ENCODE results near the gene PEPD. TPM values are rescaled to one million over a fixed set of nuclear protein-coding genes. Genes with fewer than 3 reads are reported as not detected.
"Not testable (repeated sequence)": the region's sequence is repeated elsewhere in the genome, so short reads cannot be mapped to it uniquely, and the experiment has no call there.

PEPD gene
- total RNA-seq, 1 experiment from 2014 or later, result 40.5 TPM

DNA sequence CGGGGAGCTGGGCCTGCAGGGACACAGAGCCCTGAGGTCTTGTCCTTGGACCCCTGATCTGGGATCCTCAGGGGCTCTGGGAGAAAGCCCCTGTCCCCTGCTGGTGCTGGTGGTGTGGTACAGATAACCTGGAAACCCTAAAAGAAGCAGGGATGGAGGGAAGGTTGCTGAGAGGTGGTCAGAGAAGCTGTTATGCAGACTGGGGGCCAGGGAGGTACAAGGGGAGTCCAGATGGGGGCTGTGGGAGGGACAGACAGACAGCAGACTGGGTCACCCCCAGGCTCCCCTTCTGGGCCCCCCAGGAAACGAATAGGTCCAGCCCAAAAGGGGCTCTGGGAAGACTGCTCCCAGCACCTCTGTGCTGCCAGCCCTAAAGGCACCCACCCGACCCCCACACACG, 34.7 kb upstream of the PEPD start:
- H3K4me3 ChIP-seq (replicated peaks in 1 of 2; ENCODE audit: low read depth in 1 of 2, low read length in 2 of 2), result no peak overlapping the region
- no peak overlapping the region for H3K9ac ChIP-seq (ENCODE audit: low read length)
- 0 out of 2 replicates have a peak, but pooled peaks cover 5% of the 10 kb centered on the region for H3K27me3 ChIP-seq (ENCODE audit: insufficient read depth, low read length)
- no peak for ATAC-seq
- POLR2A ChIA-PET, result no interaction called here
- BruUV-seq (replicated peaks), result no TSS peak
- no peaks in the 10 kb centered on the region for H3K79me2 ChIP-seq (ENCODE audit: insufficient read depth, low read length)
- H3K4me2 ChIP-seq (ENCODE audit: low read length), result no peak overlapping the region
- no peak for DNase-seq (ENCODE audit: low read depth, low spot score)
- RAD21 ChIA-PET (ENCODE audit: low non-redundant PET in 1 of 2, low total read pairs in 2 of 2, uncharacterized antibody in 2 of 2, unreplicated experiment in 2 of 2), result no interaction called here
- no peak overlapping the region for H2AFZ ChIP-seq (ENCODE audit: low read depth, low read length, poor library complexity, severe bottlenecking)
- H3K36me3 ChIP-seq (ENCODE audit: control insufficient read depth in 1 of 2, insufficient read depth in 2 of 2, low read length in 2 of 2), result no peaks in the 10 kb centered on the region
- intact Hi-C loops (cut with micrococcal nuclease), result no loop called here
- no peaks in the 10 kb centered on the region for H3K9me2 ChIP-seq (ENCODE audit: insufficient read depth)
- no peaks in the 10 kb centered on the region for H3K4me1 ChIP-seq (ENCODE audit: control insufficient read depth in 1 of 2, insufficient read depth in 2 of 2, low read length in 2 of 2)
- no peak for TF ChIP-seq FOSL1 (IDR thresholded peaks at IDR 0.05; ENCODE audit: low read depth)
- no peak for TF ChIP-seq EGR1 (IDR thresholded peaks at IDR 0.05; ENCODE audit: low read depth)
- TF ChIP-seq MAX (IDR thresholded peaks at IDR 0.05), result no peak
- TF ChIP-seq CEBPB (IDR thresholded peaks at IDR 0.05; ENCODE audit: low read depth), result no peak
- no peak for TF ChIP-seq YY1 (IDR thresholded peaks at IDR 0.05; ENCODE audit: extremely low read depth, insufficient replicate concordance, low read depth, low read length)
- no peak for TF ChIP-seq SP1 (IDR thresholded peaks at IDR 0.05; ENCODE audit: low read depth)
- TF ChIP-seq SRF (IDR thresholded peaks at IDR 0.05; ENCODE audit: low read depth), result no peak
- no peak for TF ChIP-seq EZH2phosphoT487 (IDR thresholded peaks at IDR 0.05; ENCODE audit: borderline replicate concordance)
- TF ChIP-seq EZH2 (IDR thresholded peaks at IDR 0.05), result no peak
- TF ChIP-seq TCF7L2 (IDR thresholded peaks at IDR 0.05; ENCODE audit: borderline replicate concordance, extremely low read depth, insufficient read depth, insufficient read length), result no peak
- TF ChIP-seq ZBTB33 (IDR thresholded peaks at IDR 0.05; ENCODE audit: extremely low read depth, insufficient replicate concordance, low read length), result no peak
- TF ChIP-seq, protein P1, sequence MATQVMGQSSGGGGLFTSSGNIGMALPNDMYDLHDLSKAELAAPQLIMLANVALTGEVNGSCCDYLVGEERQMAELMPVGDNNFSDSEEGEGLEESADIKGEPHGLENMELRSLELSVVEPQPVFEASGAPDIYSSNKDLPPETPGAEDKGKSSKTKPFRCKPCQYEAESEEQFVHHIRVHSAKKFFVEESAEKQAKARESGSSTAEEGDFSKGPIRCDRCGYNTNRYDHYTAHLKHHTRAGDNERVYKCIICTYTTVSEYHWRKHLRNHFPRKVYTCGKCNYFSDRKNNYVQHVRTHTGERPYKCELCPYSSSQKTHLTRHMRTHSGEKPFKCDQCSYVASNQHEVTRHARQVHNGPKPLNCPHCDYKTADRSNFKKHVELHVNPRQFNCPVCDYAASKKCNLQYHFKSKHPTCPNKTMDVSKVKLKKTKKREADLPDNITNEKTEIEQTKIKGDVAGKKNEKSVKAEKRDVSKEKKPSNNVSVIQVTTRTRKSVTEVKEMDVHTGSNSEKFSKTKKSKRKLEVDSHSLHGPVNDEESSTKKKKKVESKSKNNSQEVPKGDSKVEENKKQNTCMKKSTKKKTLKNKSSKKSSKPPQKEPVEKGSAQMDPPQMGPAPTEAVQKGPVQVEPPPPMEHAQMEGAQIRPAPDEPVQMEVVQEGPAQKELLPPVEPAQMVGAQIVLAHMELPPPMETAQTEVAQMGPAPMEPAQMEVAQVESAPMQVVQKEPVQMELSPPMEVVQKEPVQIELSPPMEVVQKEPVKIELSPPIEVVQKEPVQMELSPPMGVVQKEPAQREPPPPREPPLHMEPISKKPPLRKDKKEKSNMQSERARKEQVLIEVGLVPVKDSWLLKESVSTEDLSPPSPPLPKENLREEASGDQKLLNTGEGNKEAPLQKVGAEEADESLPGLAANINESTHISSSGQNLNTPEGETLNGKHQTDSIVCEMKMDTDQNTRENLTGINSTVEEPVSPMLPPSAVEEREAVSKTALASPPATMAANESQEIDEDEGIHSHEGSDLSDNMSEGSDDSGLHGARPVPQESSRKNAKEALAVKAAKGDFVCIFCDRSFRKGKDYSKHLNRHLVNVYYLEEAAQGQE (IDR thresholded peaks at IDR 0.05; ENCODE audit: low read depth), result no peak
- no peak for TF ChIP-seq SIN3A (IDR thresholded peaks at IDR 0.05; ENCODE audit: low read depth)
- no peak for TF ChIP-seq ZFX (IDR thresholded peaks at IDR 0.05)
- TF ChIP-seq, protein P2, sequence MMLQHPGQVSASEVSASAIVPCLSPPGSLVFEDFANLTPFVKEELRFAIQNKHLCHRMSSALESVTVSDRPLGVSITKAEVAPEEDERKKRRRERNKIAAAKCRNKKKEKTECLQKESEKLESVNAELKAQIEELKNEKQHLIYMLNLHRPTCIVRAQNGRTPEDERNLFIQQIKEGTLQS (IDR thresholded peaks at IDR 0.05), result no peak
- TF ChIP-seq POLR2A (IDR thresholded peaks at IDR 0.05; ENCODE audit: borderline replicate concordance, extremely low read depth, insufficient read depth, insufficient read length), result no peak
- CTCF ChIA-PET, result no interaction called here
- H3K9me3 ChIP-seq (ENCODE audit: control insufficient read depth in 1 of 2, insufficient read depth in 1 of 2, low read depth in 1 of 2, low read length in 2 of 2), result no peaks in the 10 kb centered on the region
- H4K20me1 ChIP-seq (ENCODE audit: insufficient read depth), result no peaks in the 10 kb centered on the region
- H3K27ac ChIP-seq (ENCODE audit: low read depth, low read length), result no peak overlapping the region

DNA sequence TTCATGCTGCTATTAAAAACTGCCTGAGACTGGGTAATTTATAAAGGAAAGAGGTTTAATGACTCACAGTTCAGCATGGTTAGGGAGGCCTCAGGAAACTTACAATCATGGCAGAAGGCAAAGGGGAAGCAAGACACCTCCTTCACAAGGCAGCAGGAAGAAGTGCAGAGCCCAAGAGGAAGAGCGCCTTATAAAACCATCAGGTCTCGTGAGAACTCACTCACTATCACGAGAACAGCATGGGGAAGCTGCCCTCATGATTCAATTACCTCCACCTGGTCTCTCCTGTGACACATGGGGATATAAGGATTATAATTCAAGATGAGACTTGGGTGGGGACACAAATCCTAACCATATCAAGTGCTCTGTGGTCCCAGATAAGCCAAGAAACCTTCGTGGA, 34.1 kb upstream of the PEPD start:
- CTCF ChIA-PET; H3K79me2 ChIP-seq (ENCODE audit: insufficient read depth, low read length); intact Hi-C loops (cut with micrococcal nuclease); H3K27ac ChIP-seq (ENCODE audit: low read depth, low read length); H4K20me1 ChIP-seq (ENCODE audit: insufficient read depth); H3K4me3 ChIP-seq (replicated peaks in 1 of 2; ENCODE audit: low read depth in 1 of 2, low read length in 2 of 2); H3K9ac ChIP-seq (ENCODE audit: low read length); H3K36me3 ChIP-seq (ENCODE audit: control insufficient read depth in 1 of 2, insufficient read depth in 2 of 2, low read length in 2 of 2); H2AFZ ChIP-seq (ENCODE audit: low read depth, low read length, poor library complexity, severe bottlenecking); H3K4me1 ChIP-seq (ENCODE audit: control insufficient read depth in 1 of 2, insufficient read depth in 2 of 2, low read length in 2 of 2); ATAC-seq; H3K9me2 ChIP-seq (ENCODE audit: insufficient read depth); H3K9me3 ChIP-seq (ENCODE audit: control insufficient read depth in 1 of 2, insufficient read depth in 1 of 2, low read depth in 1 of 2, low read length in 2 of 2); POLR2A ChIA-PET; RAD21 ChIA-PET (ENCODE audit: low non-redundant PET in 1 of 2, low total read pairs in 2 of 2, uncharacterized antibody in 2 of 2, unreplicated experiment in 2 of 2); DNase-seq (ENCODE audit: low read depth, low spot score); H3K27me3 ChIP-seq (ENCODE audit: insufficient read depth, low read length); BruUV-seq (replicated peaks): not testable (repeated sequence)
- peak overlapping the region; percentile 26 for H3K4me2 ChIP-seq (ENCODE audit: low read length)

Measured in HCT116 (cell line).